Inferior parietal cortex (tissue), 1 donor: Measurements from ENCODE around the gene GADL1.

Source experiments
- DNase-seq: peaks from one replicate; pipeline ENCODE4 v3.0.0-alpha.2; 2016; ENCODE audit errors: extremely low spot score

Gene GADL1, protein sequence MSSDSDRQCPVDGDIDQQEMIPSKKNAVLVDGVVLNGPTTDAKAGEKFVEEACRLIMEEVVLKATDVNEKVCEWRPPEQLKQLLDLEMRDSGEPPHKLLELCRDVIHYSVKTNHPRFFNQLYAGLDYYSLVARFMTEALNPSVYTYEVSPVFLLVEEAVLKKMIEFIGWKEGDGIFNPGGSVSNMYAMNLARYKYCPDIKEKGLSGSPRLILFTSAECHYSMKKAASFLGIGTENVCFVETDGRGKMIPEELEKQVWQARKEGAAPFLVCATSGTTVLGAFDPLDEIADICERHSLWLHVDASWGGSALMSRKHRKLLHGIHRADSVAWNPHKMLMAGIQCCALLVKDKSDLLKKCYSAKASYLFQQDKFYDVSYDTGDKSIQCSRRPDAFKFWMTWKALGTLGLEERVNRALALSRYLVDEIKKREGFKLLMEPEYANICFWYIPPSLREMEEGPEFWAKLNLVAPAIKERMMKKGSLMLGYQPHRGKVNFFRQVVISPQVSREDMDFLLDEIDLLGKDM

DNA sequence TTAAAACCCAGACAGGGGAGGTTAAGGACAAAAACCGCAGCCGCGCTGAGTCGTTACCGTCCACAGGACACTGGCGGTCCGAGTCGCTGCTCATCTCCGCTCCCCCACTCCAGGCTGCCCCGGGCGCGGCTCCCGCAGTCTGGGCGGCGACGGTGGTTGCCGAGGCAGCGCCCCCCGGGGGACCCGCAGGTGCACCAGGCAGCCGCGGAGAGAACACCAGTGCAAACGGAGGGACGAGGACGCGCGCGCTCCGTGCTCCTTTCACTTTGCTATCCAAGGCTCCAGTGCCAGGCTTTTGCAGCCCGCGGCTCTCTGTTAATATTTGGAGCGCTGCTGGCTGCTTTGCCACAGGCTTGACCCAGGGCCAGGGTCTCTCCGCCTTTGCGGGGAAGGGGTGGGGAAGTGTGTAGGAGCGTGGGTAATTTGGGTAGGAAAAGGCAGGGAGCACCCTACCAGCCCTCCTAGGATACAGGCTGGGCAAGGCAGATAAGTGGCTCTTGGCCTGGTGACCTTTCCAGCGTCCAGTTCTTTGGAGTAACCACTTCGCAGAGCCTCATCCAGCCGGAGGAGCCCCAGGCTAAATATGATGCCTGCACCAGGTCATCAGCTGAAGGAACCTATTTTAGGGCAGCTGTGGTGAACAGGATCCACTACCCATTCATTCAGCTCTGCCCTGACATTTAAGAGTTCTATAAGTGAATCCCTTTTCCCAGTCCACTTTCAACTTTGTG, at the start of gene GADL1:
TSS of gene GADL1 (minus strand) at position 141 of the 731 bp plus-strand sequence. CDS start at position 94, 47 bp downstream.
- DNase-seq, result no peak

DNA sequence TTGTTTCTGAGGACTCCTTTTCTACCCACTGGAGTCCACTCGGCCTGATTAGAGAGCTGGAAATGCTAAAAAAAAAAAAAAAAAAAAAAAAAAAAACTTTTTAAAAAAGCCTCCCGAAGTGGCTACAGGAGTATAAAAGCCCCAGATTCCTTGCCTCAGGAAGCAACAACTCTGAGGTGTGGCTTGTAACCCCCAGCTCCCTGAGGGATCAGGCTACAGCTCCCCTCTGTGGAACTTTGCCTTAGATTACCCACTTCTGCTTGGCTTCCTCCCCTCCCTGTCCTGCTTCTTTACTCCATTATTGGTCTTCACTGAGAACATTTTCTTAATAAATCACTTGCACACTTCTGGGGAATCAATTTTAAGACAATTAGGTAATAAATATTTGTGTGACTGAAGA, 49.7 kb upstream of the GADL1 start:
- DNase-seq, result no peak

DNA sequence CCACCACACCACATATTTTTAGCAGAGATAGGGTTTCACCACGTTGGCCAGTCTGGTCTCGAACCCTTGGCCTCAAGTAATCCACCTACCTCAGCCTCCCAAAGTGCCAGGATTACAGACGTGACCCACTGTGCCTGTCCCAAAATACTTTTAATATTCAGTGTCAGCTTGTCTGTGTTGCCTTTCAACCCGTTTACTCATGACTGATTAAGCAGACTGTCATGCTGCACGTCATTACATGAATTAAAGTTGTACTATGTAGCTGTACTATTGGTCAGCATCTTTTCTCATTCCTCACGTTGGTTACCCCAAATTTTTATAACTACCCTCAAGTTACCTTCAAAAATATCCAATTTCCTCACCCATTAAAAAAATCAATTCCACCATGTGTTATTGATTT, 48.7 kb upstream of the GADL1 start:
- no peak for DNase-seq

DNA sequence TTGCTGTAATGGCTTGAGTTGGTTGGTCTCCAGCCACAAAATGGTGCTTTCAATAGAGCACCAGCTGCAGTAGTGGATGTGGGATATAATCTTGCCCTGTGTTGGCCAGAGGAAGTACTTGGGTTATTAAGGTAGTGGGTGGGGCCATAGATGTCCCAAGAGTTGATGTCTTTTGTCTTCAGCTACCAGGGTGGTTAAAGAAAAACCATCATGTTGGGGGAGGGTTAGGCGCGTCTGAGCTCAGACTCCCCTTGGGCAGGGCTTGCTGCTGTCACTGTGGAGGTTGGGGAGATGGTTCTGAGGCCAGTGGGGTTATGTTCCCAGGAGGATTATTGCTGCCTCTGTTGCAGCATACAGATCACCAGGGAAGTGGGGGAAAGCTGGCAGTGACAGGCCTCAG, 46.9 kb upstream of the GADL1 start:
- DNase-seq, result no peak

DNA sequence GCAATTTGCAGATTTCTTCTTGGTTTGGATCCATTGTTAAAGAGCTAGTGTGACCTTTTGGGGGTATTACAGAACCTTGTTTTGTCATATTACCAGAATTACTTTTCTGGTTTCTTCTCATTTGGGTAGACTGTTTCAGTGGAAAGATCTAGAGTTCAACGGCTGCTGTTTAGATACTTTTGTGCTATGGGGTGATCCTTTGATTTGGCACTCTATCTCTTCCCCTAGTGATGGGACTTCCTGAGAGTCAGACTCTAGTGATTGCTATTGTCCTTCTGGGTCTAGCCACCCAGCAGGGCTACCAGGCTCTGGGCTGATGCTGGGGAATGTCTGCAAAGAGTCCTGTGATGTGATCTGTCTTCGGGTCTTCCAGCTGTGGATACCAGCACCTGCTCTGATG, 46.3 kb upstream of the GADL1 start:
- DNase-seq, result no peak

DNA sequence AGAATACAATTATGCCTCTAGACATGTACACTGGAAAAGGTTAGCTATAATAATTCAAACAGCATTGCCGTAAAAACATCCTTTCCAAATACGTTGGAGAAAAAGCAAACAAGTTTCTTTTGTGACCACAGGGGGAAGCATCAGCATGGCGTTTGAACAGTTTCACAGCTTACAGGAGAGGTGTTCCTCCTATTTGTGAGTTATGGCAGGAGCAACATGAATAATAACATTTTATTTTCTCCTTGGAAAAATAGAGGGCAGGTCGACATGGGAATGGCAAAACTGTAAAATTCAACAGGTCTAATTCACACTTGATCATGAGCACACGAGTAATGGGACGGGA, 39.7 kb upstream of the GADL1 start:
- DNase-seq, result peak; percentile 34

DNA sequence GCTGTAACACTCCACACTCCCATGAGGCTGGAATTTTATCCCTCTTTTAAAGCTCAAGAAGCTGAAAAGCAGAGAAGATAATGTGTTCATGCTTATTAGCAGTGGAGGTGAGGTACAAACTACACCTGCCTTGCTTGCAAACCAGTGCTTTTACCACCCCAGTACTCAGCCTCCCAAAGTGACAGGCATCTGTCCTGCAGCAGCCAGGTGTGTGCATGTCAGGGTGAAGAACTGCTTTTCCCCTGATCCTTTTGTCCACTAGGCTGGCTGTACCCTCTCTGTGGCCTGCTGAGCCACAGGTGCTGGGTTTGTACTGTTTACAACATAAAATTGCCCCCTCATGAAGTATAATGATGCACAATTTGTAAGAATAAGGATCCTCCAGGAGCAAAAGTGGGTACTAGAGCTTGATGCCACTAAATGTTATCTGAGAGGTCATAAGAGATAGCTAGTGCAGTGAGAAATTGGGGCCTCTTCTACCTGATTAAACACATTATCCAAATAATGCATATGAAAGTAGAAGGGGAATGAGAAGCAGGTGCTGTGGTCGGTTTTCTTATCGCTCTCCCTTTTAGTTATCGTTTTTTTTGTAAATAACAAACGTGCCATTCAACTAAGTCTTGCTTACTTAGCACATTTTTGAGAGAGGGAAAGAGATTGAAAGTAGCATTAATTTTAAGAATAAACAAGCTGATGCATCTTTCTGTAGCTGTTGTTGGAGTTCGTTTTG, 39.2 kb upstream of the GADL1 start:
- peak; percentile 5 for DNase-seq

DNA sequence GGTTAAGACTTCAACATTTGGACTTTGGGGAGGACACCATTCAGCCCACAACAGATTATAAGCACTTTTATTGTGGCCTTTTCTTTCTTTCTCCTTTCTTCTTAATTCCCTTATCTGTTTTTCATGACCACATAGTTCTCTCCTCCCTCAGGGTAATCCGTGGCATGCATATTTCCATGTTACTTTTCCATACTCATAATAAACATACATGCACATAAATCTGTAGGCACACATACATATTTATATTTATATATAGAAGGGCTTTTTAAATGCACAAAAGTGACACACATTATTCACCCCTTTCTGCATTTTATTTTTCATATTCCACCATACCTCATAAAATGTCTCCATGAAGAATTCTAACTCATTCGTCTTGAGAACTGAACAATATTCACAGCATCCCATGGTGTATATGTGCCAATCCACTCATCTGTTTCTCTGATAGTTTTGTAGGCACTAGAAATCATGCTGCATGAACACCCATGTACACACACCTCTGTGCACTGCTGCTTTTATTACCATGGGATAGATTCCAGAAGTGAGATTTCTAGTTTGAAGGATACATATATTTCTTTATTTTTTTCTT, 38.1 kb upstream of the GADL1 start:
- no peak for DNase-seq

DNA sequence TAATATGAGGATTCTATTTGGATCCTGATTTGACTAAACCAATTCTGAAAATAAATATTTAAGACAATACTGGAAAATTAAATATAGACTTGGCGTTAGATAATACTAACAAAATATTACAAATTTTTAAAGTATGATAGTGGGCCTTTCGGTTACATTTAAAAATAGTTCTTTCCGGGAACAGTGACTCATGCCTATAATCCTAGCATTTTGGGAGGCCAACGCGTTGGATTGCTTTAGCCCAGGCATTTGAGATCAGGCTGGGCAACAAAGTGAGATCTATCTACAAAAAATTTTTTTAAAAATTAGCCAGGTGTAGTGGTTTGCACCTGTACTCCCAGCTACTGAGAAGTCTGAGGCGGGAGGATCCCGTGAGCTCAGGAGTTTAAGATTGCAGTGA, 30.3 kb upstream of the GADL1 start:
- DNase-seq, result no peak

DNA sequence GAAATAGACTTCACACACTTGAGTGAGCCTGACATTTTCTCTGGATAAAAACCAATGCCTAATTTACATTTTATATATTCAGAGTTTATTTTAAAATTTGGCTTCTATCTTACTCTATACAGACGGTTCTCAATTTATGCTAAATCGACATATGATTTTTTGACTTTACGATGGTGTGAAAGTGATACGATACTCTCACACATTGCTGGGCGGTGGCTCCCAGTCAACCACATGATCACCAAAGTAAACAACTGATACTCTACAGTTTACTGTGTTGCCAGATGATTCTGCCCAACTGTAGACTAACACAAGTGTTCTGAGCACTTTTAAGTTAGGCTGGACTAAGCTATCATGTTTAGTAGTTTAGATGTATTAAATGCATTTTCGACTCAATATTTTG, 25.1 kb upstream of the GADL1 start:
- no peak for DNase-seq

DNA sequence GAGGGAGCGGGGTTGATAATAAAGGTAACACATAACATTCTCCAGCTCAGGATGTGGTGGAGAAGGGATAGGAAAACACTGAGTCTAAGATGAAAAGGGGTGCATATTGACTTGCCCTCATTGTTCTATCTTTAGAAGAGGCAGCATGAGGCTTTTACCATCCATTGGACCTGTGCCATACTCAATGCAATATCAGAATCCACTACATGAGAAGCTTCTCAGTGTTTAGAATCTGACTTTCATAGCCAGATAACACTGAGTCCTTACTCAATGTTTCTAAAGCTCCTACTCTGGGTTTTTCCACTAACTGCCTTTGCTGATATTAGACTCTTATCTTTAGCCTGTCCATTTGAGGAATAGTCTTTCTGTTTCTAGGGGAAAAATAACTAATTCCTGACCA, 24.3 kb upstream of the GADL1 start:
- DNase-seq, result no peak

DNA sequence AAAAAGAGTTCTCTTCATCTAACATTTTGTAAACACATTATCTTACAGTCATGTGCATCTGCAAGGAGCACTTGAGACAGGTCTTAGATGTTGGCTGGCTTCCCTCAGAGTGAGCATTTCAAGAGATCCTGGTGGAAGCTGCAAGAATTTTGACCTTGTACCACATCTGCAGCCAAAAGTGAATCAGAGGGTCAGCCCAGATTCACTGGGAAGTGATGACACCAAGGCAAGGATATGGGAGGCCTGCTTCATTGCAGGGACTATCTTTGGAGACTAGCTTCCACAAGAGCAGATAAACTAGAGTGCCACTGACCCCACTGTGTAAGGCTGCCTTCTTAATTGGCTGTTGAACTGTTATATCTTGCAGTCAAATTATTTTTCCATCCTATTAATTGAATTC, 21.3 kb upstream of the GADL1 start:
- DNase-seq, result no peak

DNA sequence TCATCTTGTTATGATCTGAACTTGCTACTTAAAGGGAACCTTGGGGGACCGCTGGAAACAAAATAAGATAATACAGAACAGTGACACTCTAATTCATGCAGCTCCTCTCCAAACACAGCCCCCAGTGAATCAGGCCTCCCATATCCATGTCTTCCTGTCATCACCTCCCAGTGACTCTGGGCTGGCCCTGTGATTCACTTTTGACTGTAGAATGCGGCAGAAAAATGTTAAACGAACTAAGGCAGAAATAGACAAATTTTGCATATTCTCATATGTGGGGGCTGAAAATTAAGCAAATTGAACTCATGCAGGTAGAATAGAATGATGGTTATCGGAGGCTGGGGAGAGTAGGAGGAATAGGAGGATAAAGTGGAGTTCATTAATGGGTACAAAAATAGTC, 20.2 kb upstream of the GADL1 start:
- DNase-seq, result no peak

DNA sequence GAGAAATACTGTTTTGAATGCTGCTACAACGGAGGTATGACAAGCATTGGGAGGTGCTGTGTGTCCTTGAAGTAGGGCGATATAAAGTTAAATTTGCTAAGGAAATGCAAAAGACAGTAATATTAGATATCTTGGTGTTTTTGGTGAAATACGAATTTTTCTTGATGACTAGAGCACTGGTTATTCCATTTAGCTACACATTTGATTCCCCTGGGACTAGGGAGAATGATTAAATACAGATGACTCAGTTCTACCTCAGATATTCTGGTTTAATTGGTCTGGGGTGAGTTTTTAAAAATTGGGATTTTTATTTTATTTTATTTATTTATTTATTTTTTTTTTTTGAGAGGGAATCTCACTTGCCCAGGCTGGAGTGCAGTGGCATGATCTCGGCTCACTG, 18.7 kb upstream of the GADL1 start:
- no peak for DNase-seq

DNA sequence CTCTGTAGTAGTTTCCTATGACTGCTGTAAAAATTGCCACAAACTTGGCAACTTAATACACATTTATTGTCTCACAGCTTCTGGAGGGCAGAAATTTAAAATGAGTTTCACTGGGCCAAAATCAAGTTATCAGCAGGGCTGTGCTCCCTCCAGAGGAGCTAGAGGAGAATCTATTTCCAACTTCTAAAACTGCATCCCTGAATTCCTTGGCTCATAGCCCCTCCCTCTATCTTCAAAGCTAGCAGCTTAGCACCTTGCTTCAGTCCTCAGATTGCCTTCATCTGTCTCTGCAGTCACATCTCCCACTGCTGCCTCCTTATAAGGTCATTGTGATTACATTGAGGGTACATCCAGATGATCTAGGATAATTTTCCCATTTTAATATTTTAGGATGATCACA, 17.8 kb upstream of the GADL1 start:
- DNase-seq, result no peak

DNA sequence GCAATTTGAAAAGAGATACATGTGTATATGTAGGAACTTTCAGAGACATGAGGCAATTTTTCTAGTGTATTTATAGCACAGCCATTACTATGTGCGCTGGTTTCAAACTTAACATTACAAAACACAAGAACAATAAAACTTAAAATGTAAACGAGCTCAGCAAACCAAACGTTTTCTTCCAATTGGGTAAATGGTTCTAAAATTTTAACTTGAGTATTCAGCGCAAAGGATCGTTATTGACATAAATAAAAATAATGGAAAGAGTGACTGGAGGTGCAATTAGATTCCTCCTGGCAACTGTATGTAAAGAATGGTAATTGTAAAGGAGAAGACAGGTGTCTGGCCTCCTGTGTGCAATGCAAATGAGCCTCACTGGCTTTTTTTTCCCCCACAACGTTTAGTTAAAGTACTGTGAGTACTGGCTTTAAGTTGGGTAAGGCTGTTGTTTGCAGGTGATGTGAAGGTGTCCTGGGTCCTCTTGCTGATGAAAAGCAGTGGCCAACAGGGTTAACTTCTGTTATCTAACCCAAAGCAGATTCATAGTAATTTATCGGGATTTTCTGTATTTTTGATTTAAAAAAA, 14.1 kb upstream of the GADL1 start:
- DNase-seq, result no peak

DNA sequence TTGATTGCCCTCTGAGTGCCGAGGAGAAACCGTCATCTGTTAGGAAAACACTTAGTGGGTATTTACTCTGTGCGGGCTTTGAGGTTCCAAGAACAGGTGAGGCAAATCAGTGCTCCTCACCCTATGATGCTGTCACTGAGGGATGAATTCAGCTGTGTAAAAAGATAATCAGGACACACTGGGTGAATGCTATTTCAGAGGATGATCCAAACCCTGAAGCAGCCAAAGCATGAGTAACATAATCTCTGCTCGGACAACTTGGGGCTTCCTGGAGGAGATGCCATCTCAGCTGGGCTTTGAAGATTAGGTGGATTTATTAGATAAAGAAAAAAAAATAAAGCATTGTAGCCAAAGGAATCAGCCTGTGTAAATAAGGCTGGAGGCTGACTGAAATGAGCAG, 10.5 kb upstream of the GADL1 start:
- DNase-seq, result no peak

DNA sequence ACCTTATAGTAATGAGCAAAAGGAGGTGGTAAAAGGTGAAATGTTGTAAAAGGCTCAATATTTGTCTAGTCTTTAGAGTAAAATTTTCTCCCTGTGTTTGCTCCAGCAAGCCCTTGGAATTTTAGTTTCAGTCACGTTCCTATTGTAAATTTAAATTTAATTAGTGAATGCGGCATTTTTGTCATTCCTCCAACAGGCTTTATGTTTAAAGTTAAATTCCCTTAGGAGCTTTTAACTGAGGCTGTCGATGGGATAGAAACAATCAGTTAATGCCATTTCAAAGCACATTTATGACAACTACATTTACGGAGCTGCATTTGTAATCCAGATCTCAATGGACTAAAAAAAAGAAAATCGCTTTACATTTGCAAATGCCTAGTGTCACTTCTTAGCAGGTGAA, 868 bp upstream of the GADL1 start:
- no peak for DNase-seq

DNA sequence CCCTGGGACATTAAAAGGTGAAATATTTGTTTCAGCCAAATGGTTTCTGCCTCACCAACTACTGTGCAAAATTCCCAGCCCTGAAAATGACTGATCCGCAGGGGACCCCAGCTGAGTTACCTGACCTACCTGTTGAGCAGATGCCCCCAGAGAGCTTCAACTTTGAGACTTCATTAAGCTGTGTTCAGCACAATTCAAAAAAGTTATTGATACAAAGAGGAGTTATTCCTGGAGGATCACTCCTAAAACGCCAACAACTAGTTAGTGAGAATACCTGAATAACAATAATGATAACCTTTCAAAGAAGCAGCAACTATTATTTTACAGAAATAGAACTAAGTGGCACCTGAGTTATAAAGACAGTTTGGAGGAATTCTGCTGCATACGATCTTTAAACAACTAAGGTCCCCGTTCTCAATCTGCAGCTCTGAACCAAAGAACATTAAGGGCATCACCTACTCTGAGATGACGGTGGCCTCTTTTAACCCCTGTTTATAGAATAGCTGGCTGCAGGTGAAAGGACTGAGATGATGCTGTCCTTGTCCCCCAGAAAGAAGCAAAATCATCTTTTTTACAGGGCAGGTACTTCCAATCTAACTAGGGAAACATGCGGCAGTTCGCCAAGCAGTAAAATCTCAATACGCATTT, 659 bp downstream of the GADL1 start:
- DNase-seq, result no peak

DNA sequence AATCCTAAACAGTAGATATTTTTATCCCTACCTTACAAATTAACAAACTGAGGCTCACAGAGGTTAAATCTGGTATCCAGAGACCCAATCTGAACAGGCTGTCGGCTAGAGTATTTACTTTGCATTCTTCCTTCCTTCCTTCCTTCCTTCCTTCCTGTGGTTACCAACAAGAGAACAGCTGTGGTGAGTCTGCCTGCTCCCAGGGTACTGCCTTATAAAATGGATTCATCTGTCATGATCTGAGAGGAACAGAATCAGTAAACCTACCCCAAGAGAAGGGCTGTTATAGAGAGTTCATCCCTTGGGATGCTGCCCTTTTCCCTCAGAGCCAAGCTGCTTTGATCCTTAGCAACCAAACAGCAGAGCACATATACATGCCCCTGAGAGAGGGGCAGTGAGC, 3.6 kb downstream of the GADL1 start:
- DNase-seq, result no peak

DNA sequence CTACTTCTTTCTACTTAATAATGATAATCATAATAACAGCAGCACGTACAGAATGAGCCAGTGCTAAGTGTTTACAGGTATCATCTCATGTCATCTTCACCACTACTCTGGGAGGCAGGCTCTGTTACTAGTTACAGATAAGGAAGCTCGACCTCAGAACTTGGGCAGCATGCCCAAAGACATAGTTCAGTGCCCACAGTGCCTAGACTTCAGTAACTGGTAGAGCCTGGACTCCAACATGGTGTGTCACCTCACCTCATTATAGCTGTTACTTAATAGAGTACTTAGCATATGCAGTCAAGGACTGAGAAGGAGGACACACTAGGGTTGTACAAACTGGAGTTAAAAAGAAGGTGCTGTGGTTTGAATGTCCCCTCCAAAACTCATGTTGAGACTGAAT, 7.6 kb downstream of the GADL1 start:
- no peak for DNase-seq
